ENCODE results near the gene TAF10.

- TF ChIP-seq CTCF (IDR thresholded peaks at IDR 0.05) (no peak), POLR2A (IDR thresholded peaks at IDR 0.05) (no peak)
Observed at GRCh38 chr11:6583584-6583983, 28.4 kb downstream of the TAF10 start.
